H1 (cell line): Measurements from ENCODE around the gene GULP1. TPM values are rescaled to one million over a fixed set of nuclear protein-coding genes. Genes with fewer than 3 reads are reported as not detected.
A peak's percentile ranks its signal among the peaks of the same experiment; 100 is the strongest.

Experiments used
- BACH1 ChIP-seq: IDR thresholded peaks from 2 replicates; pipeline ENCODE4 v1.6.1; 2012; ENCODE audit warnings: low read length, improper control_type of control experiment
- BCL11A ChIP-seq, 2 experiments: IDR thresholded peaks; one replicate each; pipeline ENCODE4 v1.6.1; 2011; ENCODE audit warnings: low read depth in 2 of 2, low read length in 2 of 2, mild to moderate bottlenecking in 2 of 2
- CHD7 ChIP-seq: fragments of 300-600 bp; sonication (generic); IDR thresholded peaks from 2 replicates; pipeline ENCODE4 v1.7.1; 2012; ENCODE audit warnings: low read length, moderate library complexity, mild to moderate bottlenecking, inconsistent platforms; ENCODE audit not compliant: insufficient replicate concordance
- MAFK ChIP-seq: IDR thresholded peaks from 2 replicates; pipeline ENCODE4 v1.6.1; 2012; ENCODE audit warnings: low read depth, mild to moderate bottlenecking, improper control_type of control experiment, low read length
- RNF2 ChIP-seq: fragments of 200-900, 300-1000 bp; sonication (generic); IDR thresholded peaks from 2 replicates; pipeline ENCODE4 v1.7.1; 2016; ENCODE audit warnings: borderline replicate concordance, low read depth, mild to moderate bottlenecking, antibody characterized with exemption, low read length; ENCODE audit not compliant: poor library complexity, severe bottlenecking; ENCODE audit errors: missing control alignments
- polyA plus RNA-seq, 7 experiments: library from polyadenylated mRNA; depleted of rRNA in 3 of 7; stranded (reverse) in 5 of 7; unstranded in 2 of 7; fragments of >200 nt in 5 of 7; fragments of 200-250 nt in 2 of 7; gene quantifications; 1 replicate in 5 of 7; 2 replicates in 1 of 7; 4 replicates in 1 of 7; pipeline versions ENCODE4 v1.2.1 to v1.2.3, GENCODE V29; 2011 to 2013; ENCODE audit warnings: missing spikeins in 2 of 7, mixed read lengths in 2 of 7
- total RNA-seq: library from RNA; stranded (reverse); fragmentation: NEBNext Ultra II Directional; extraction: Animal tissue kit (Norgen Biotek cat#: 25700); gene quantifications from 2 replicates; pipeline ENCODE4 v1.2.1, GENCODE V29; 2021

Gene GULP1
- total and polyA plus RNA-seq, 2 of the 8 experiments (the other 6 are each of a cell fraction or from before 2014, with no cell fraction given), result 69.7 to 139 TPM

GRCh38 chr2:188326669-188327301 is 35.1 kb downstream of the GULP1 start (continued):
- TF ChIP-seq CHD7, result no peak
- no peak for TF ChIP-seq RNF2
- no peak; the same call in 1 of the 2 replicates for TF ChIP-seq BACH1
- peak; percentile 75 for TF ChIP-seq MAFK
- TF ChIP-seq BCL11A (IDR thresholded peaks at IDR 0.05; ENCODE audit: low read depth in 2 of 2, low read length in 2 of 2), result no peak
